ENCODE measurements around the gene MACROD2. TPM values are rescaled to one million over a fixed set of nuclear protein-coding genes. Genes with fewer than 3 reads are reported as not detected.
"Not testable (repeated sequence)": the region's sequence is repeated elsewhere in the genome, so short reads cannot be mapped to it uniquely, and the experiment has no call there.

The MACROD2 gene
- polyA plus RNA-seq, 1 donor: 5.4 TPM

DNA sequence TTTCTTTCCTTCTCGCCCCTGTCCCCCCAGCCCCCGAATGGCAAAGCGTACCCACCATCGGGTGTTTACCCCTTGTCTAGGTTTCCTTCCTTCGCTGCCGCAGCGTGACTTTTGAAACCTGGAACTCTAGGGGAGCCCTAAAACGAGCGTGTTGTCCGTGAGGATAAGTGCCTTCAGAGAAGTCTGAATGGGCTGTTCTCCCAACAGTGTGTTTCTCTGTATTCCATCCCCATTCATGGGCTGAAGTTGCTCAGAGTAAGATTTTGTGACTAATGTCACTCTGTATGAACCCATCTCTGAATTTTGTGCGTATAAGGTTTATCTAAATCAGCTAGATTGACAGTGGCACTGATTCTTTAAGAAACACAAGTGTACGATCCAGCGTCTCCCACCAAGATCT, 949 bp downstream of the MACROD2 start:
- WGBS (ENCODE audit: insufficient coverage, low lambda C conversion rate): 13% methylated on average over 3 of the region's 13 CpGs
- no peak for DNase-seq
- H3K36me3 ChIP-seq (ENCODE audit: control insufficient read depth, insufficient read depth, low read length): no peaks in the 10 kb centered on the region
- peak overlapping the region; percentile 57 for H3K4me3 ChIP-seq (ENCODE audit: low read length)
- no peaks in the 10 kb centered on the region for H3K27me3 ChIP-seq (ENCODE audit: control insufficient read depth, insufficient read depth, low read length)
- no peaks in the 10 kb centered on the region for H3K4me1 ChIP-seq (ENCODE audit: control insufficient read depth, insufficient read depth, low read length)
- peak overlapping the region; percentile 25 for H3K27ac ChIP-seq (ENCODE audit: low read length)
- peaks cover 9% of the 10 kb centered on the region for H3K9me3 ChIP-seq (ENCODE audit: control insufficient read depth, low read depth, low read length)

- Histone ChIP-seq H3K4me1 (ENCODE audit: control insufficient read depth, insufficient read depth, low read length) (no peaks in the 10 kb centered on the region), H3K4me3 (ENCODE audit: low read length) (no peak overlapping the region), H3K27me3 (ENCODE audit: control insufficient read depth, insufficient read depth, low read length) (no peaks in the 10 kb centered on the region), H3K9me3 (ENCODE audit: control insufficient read depth, low read depth, low read length) (no peaks in the 10 kb centered on the region), H3K27ac (ENCODE audit: low read length) (no peak overlapping the region), H3K36me3 (ENCODE audit: control insufficient read depth, insufficient read depth, low read length) (no peaks in the 10 kb centered on the region)
- WGBS (ENCODE audit: insufficient coverage, low lambda C conversion rate): 86% methylated on average over 1 of the region's 1 CpG
- no peak for DNase-seq
Observed at GRCh38 chr20:14000917-14001316, 5.6 kb downstream of the MACROD2 start.

DNA sequence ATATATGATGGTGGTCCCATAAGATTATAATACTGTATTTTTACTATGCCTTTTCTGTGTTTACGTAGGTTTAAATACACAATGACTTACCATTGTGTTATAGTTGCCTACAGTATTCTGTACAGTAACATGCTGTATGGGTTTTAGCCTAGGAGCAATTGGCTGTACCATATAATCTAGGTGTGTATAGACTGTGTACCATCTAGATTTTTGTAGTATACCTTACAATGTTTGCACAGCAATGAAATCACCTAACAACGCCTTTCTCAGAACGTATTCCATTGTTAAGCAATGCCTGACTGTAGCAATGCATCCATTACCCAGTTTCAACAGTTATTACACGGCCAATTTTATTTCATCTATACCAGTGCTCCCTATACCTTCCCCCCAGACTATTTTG, 10.7 kb downstream of the MACROD2 start:
- Histone ChIP-seq H3K27me3 (ENCODE audit: control insufficient read depth, insufficient read depth, low read length) (no peaks in the 10 kb centered on the region), H3K4me1 (ENCODE audit: control insufficient read depth, insufficient read depth, low read length) (no peaks in the 10 kb centered on the region), H3K4me3 (ENCODE audit: low read length) (no peak overlapping the region), H3K27ac (ENCODE audit: low read length) (no peak overlapping the region), H3K9me3 (ENCODE audit: control insufficient read depth, low read depth, low read length) (no peaks in the 10 kb centered on the region), H3K36me3 (ENCODE audit: control insufficient read depth, insufficient read depth, low read length) (no peaks in the 10 kb centered on the region)
- 100% methylated on average over 1 of the region's 4 CpGs for WGBS (ENCODE audit: insufficient coverage, low lambda C conversion rate)
- no peak for DNase-seq

- H3K4me1 ChIP-seq (ENCODE audit: control insufficient read depth, insufficient read depth, low read length): no peaks in the 10 kb centered on the region
- H3K4me3 ChIP-seq (ENCODE audit: low read length): no peak overlapping the region
- H3K27me3 ChIP-seq (ENCODE audit: control insufficient read depth, insufficient read depth, low read length): no peaks in the 10 kb centered on the region
- DNase-seq: no peak
- H3K27ac ChIP-seq (ENCODE audit: low read length): no peak overlapping the region
- no peaks in the 10 kb centered on the region for H3K9me3 ChIP-seq (ENCODE audit: control insufficient read depth, low read depth, low read length)
- WGBS (ENCODE audit: insufficient coverage, low lambda C conversion rate): 71% methylated on average over 1 of the region's 2 CpGs
- no peaks in the 10 kb centered on the region for H3K36me3 ChIP-seq (ENCODE audit: control insufficient read depth, insufficient read depth, low read length)
Observed at GRCh38 chr20:14009208-14009607, 13.9 kb downstream of the MACROD2 start.

- WGBS (ENCODE audit: insufficient coverage, low lambda C conversion rate): 83% methylated on average over 1 of the region's 3 CpGs
Observed at GRCh38 chr20:14012671-14013070, 17.4 kb downstream of the MACROD2 start.

GRCh38 chr20:14030991-14031390, 35.7 kb downstream of the MACROD2 start:
- no peaks in the 10 kb centered on the region for H3K4me1 ChIP-seq (ENCODE audit: control insufficient read depth, insufficient read depth, low read length)
- no peak overlapping the region for H3K4me3 ChIP-seq (ENCODE audit: low read length)
- no peak overlapping the region for H3K27ac ChIP-seq (ENCODE audit: low read length)
- no peaks in the 10 kb centered on the region for H3K27me3 ChIP-seq (ENCODE audit: control insufficient read depth, insufficient read depth, low read length)
- H3K36me3 ChIP-seq (ENCODE audit: control insufficient read depth, insufficient read depth, low read length): no peaks in the 10 kb centered on the region
- no peaks in the 10 kb centered on the region for H3K9me3 ChIP-seq (ENCODE audit: control insufficient read depth, low read depth, low read length)
- WGBS (ENCODE audit: insufficient coverage, low lambda C conversion rate): no CpG with 5 or more reads among the region's 1 CpG
- DNase-seq: no peak

More at GRCh38 chr20:14012671-14013070, 17.4 kb downstream of the MACROD2 start:
- DNase-seq: no peak
- H3K36me3 ChIP-seq (ENCODE audit: control insufficient read depth, insufficient read depth, low read length): no peaks in the 10 kb centered on the region
- no peak overlapping the region for H3K4me3 ChIP-seq (ENCODE audit: low read length)
- H3K27ac ChIP-seq (ENCODE audit: low read length): no peak overlapping the region
- no peaks in the 10 kb centered on the region for H3K27me3 ChIP-seq (ENCODE audit: control insufficient read depth, insufficient read depth, low read length)
- H3K9me3 ChIP-seq (ENCODE audit: control insufficient read depth, low read depth, low read length): no peaks in the 10 kb centered on the region
- H3K4me1 ChIP-seq (ENCODE audit: control insufficient read depth, insufficient read depth, low read length): no peaks in the 10 kb centered on the region

- no peaks in the 10 kb centered on the region for H3K4me1 ChIP-seq (ENCODE audit: control insufficient read depth, insufficient read depth, low read length)
- no peak overlapping the region for H3K4me3 ChIP-seq (ENCODE audit: low read length)
- no peaks in the 10 kb centered on the region for H3K36me3 ChIP-seq (ENCODE audit: control insufficient read depth, insufficient read depth, low read length)
- DNase-seq: no peak
- no CpG with 5 or more reads among the region's 1 CpG for WGBS (ENCODE audit: insufficient coverage, low lambda C conversion rate)
- no peaks in the 10 kb centered on the region for H3K9me3 ChIP-seq (ENCODE audit: control insufficient read depth, low read depth, low read length)
- no peak overlapping the region for H3K27ac ChIP-seq (ENCODE audit: low read length)
- no peaks in the 10 kb centered on the region for H3K27me3 ChIP-seq (ENCODE audit: control insufficient read depth, insufficient read depth, low read length)
Observed at GRCh38 chr20:14033310-14033709, 38.0 kb downstream of the MACROD2 start.

DNA sequence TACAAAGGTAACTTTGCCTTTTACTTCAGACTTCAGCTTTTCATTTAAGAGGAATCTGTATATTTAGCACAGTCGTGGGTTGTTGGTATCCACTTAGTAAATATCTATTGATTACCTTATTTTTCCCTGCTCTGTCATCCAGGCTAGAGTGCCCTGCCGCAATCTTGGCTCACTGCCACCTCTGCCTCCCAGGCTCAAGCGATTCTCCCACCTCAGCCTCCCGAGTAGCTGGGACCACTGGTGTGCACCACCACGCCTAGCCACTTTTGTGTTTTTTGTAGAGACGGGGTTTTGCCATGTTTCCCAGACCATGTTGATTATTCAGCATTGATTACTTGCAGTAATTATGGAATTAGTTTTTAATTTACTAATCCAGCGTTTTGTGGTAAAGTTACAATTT, 41.3 kb downstream of the MACROD2 start:
- no peak for DNase-seq
- Histone ChIP-seq H3K4me3 (ENCODE audit: low read length) (no peak overlapping the region), H3K27ac (ENCODE audit: low read length) (no peak overlapping the region), H3K9me3 (ENCODE audit: control insufficient read depth, low read depth, low read length) (no peaks in the 10 kb centered on the region), H3K27me3 (ENCODE audit: control insufficient read depth, insufficient read depth, low read length) (no peaks in the 10 kb centered on the region), H3K36me3 (ENCODE audit: control insufficient read depth, insufficient read depth, low read length) (no peaks in the 10 kb centered on the region), H3K4me1 (ENCODE audit: control insufficient read depth, insufficient read depth, low read length) (no peaks in the 10 kb centered on the region)
- WGBS (ENCODE audit: insufficient coverage, low lambda C conversion rate): 100% methylated on average over 1 of the region's 7 CpGs

GRCh38 chr20:14044712-14045276, 49.5 kb downstream of the MACROD2 start:
- H3K27ac ChIP-seq (ENCODE audit: low read length); H3K27me3 ChIP-seq (ENCODE audit: control insufficient read depth, insufficient read depth, low read length); H3K4me1 ChIP-seq (ENCODE audit: control insufficient read depth, insufficient read depth, low read length); H3K36me3 ChIP-seq (ENCODE audit: control insufficient read depth, insufficient read depth, low read length); H3K4me3 ChIP-seq (ENCODE audit: low read length); H3K9me3 ChIP-seq (ENCODE audit: control insufficient read depth, low read depth, low read length); DNase-seq: not testable (repeated sequence)
- no CpG with 5 or more reads among the region's 28 CpGs for WGBS (ENCODE audit: insufficient coverage, low lambda C conversion rate)

- H3K27me3 ChIP-seq (ENCODE audit: control insufficient read depth, insufficient read depth, low read length): no peaks in the 10 kb centered on the region
- DNase-seq: no peak
- H3K4me3 ChIP-seq (ENCODE audit: low read length): no peak overlapping the region
- no peaks in the 10 kb centered on the region for H3K36me3 ChIP-seq (ENCODE audit: control insufficient read depth, insufficient read depth, low read length)
- no peaks in the 10 kb centered on the region for H3K4me1 ChIP-seq (ENCODE audit: control insufficient read depth, insufficient read depth, low read length)
- peaks cover 3% of the 10 kb centered on the region for H3K9me3 ChIP-seq (ENCODE audit: control insufficient read depth, low read depth, low read length)
- 100% methylated on average over 2 of the region's 2 CpGs for WGBS (ENCODE audit: insufficient coverage, low lambda C conversion rate)
- no peak overlapping the region for H3K27ac ChIP-seq (ENCODE audit: low read length)
Observed at GRCh38 chr20:14046534-14046933, 51.2 kb downstream of the MACROD2 start.

GRCh38 chr20:14049111-14049510, 53.8 kb downstream of the MACROD2 start:
- Histone ChIP-seq H3K4me1 (ENCODE audit: control insufficient read depth, insufficient read depth, low read length) (no peaks in the 10 kb centered on the region), H3K9me3 (ENCODE audit: control insufficient read depth, low read depth, low read length) (peaks cover 3% of the 10 kb centered on the region), H3K27me3 (ENCODE audit: control insufficient read depth, insufficient read depth, low read length) (no peaks in the 10 kb centered on the region), H3K27ac (ENCODE audit: low read length) (no peak overlapping the region), H3K36me3 (ENCODE audit: control insufficient read depth, insufficient read depth, low read length) (no peaks in the 10 kb centered on the region), H3K4me3 (ENCODE audit: low read length) (no peak overlapping the region)
- DNase-seq: no peak
- WGBS (ENCODE audit: insufficient coverage, low lambda C conversion rate): 100% methylated on average over 1 of the region's 4 CpGs
